HG03469 (cell line): ENCODE measurements around the gene TSPAN32.

ENCODE experiments used
- ATAC-seq: cut with Tn5 transposase; IDR thresholded peaks from one replicate; pipeline ENCODE4 v1.9.1; 2021; ENCODE audit warnings: mild to moderate bottlenecking, moderate library complexity, moderate number of reproducible peaks; ENCODE audit not compliant: unreplicated experiment

TSPAN32 gene

DNA sequence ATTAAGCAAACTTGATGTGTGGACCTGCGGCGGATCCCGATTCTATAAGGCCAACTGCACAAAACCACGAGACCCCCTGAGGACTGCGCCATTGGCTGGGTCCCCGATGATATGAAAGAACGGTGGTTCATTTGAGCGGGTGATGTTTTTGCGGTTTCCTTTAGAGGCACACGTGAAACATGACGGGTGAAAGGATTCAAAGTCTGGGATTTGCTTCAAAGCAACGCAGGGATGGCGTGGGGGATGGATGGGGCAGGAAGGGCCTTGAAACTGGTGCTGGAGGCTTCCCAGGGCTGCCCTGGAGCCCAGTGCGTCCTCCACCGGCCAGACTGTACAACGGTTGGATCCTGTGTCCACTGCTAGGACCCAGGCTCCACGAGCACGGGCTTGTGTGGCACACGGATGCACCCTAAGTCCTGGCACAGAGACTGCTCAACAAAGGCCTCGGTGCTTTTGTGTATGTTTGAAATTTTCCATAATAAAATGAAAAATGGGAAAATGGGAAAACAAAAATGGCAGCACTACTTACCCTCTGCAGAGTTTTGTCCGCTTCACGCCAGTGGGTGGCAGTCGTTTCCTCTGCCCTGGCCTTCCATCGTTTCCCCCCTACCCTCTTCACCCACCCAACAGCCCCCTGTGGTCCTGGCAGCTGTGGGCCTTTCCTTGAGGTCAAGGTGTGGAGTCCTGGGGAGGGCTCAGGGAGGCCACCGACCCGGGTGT lies 35.1 kb upstream of the TSPAN32 start:
- ATAC-seq: no peak

DNA sequence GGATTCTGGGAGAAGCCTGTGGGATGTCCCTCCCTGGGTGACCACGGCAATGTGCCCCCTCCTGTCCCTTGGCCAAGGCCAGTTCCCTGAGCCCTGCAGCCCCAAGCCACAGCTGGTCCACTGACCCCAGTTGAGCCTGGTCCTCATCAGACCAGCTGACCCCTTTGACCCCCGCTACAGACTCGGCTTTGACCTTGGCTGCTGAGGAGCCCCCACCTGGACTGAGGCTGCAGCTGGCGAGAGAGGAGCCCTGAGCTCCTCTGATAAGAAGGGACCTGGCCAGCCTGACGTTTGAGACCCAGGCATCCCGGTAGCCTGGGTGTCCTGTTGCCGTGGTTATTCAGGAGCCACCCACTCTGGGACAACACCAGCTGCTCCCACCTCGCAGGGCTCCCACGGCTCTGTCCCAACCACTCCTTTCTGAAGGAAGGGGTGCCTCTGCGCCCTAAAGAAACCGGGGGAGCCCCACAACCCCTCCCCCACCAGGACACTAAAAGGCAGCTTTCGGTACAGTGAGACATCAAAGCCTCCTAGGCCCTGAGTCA lies 34.4 kb upstream of the TSPAN32 start:
- no peak for ATAC-seq

DNA sequence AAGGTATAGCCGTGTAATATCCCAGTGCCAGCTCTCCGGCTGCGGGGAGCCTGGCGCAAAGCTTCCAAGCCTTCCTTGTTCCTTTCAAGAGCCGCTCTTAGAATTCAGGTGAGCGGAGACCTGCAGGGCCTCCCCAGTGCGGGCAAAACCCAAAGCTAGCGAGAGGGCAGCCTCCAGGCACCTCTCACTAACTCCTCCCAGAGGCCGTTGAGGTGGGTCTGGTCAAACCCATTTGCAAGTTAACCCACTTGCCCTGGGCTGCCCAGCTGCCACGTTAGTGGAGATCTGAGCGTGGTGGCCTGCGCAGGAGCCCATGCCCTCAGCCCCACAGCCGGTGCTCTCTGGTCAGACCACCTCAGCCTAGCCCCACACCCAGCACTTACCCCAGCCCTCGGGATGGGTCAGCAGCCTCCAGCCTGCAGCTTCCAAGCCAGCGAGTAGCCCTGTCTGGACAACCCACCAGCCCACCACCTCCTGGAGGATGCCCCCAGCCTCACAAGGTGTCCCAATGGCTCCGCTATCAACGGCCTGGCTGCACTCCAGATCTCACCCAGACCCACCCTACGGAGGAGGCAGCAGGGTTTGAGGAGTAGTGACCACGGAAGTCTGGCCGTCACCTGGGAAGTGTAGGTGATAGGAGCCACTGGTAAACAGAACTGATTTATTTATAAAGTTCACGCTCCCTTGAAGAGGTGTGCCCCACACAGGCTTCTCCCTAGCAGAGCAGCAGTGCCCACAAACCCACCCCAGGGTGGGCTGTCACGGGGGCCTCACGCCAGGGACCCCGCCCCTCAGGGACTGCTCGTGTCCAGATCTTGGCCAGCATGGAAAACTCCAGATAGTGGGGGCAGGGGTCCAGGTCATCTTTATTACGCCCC lies 33.7 kb upstream of the TSPAN32 start:
- no peak for ATAC-seq

DNA sequence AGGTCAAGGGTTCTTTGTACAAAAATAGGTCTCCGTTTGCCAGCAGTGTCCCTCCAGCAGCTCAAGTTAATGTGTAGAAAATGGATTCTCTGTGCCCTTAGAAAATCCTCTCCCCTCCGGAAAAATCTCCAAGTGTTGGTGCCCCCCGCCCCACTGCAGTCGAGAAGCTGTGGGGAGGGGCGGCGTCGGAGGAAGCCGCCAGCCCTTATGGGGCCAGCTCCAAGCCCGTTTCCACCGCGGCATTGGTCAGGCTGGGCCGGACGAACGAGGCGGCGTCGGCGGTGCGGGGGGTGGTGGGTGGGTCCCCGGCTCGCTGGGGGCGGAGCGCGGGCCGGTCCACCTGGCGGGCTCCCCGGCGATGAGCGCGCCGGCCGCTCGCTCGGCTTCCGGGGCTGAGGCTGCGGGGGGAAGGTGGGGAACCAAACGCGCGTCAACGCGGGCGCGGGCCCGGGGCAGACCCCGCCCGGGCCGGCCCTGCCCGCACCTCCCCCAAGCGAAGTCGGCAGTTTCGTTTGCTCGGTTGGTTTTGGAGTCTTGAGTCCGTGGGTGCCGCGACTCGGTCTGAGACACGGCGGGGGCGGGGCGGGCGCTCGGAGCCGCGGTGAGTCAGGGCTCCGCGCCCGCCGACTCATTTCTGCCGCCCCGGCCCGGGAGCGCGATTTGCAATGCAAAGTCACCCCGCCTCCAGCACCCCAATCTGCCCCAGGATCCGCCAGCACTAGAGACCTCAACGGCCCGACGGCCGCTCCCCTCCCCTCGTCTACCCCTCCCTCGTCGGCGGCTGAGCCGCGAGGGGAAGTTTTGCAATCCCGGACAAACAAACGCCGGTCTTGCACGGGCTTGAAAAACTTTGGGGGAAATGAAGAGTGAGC lies 32.8 kb upstream of the TSPAN32 start:
- ATAC-seq: no peak

DNA sequence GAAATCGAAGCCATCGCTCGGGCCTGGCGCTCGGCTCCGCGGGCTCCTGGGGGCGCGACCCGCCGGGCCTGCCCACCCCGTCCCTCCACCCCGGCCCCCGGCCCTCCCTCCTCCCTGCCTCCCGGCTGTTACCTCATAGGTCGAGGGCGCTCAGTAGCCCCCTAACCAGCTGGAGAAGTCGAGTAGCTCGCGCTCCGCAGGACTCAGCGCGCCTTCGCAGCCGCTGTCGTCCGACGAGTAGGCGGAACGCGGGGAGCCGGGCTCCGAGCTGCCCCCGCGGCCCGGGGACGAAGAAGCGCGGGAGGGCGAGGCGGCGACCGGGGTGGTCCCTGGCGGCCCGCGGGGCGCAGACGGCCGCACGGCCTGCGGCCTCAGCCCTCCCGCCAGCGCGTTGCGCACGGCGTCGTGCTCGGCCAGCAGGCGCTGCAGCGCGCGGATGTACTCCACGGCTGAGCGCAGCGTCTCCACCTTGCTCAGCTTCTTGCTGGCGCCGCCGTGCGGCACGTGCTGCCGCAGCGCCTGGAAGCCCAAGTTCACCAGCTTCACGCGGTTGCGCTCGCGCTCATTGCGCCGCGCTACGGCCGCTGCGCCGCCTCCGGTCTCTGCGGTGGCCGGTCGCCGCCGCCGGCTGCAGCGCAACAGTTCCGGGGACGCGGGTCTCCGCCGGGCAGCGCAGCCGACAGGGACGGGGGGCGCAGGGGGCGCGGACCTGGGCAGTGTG lies 32.1 kb upstream of the TSPAN32 start:
- no peak for ATAC-seq

DNA sequence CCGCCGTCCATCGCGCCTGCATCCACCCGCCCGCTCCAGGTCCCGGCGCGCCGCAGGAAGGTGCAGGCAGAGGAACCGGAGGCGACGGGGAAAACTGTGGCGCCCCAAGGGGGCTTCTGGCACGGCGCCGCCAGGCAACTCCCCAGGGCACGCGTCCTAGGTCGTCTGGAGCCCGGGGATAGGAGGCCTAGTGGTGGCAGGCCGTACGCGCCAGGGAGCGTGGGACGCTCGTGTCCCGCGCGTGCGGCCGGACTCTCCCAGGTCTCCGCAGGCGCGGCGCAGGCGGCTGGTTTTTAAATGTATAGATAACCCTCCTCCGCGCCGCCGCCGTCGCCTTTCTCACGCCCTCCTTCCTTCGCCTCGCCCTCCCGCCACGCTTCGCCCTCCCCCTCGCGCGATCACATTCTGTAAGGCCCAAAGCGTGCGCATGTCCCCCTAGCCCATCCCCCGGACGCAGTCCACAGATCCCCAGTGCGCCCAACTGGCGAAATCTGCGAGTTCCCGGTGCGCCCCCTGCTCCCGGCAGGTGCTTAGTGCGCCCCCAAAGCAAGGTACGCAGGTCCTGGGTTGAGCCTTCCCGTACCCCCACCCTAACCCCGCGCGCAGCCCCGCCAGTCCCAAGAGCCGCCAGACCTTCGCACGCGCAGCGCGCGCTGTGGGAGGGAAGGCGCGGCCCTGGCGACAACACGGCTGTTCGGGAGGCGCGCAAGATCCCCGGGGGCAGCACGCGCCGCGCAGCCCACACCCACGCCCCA lies 31.3 kb upstream of the TSPAN32 start, which contains the start of gene ASCL2:
TSS of gene ASCL2 (minus strand) at position 267 of the 755 bp plus-strand sequence. CDS start at position 11, 256 bp downstream.
- no peak for ATAC-seq

DNA sequence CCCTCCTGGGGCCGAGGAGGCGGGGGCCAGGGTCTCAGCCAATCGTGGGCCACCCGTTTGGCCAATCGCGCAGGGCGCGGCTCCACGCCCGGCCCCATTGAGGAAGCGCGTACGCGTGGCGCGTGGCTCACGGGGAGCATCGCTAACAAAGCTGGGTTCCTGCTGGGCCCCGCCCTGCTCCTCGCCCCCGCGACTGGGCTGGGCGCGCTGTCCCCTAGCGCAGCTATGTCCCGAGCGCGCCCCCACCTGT lies 30.8 kb upstream of the TSPAN32 start:
- ATAC-seq: no peak

DNA sequence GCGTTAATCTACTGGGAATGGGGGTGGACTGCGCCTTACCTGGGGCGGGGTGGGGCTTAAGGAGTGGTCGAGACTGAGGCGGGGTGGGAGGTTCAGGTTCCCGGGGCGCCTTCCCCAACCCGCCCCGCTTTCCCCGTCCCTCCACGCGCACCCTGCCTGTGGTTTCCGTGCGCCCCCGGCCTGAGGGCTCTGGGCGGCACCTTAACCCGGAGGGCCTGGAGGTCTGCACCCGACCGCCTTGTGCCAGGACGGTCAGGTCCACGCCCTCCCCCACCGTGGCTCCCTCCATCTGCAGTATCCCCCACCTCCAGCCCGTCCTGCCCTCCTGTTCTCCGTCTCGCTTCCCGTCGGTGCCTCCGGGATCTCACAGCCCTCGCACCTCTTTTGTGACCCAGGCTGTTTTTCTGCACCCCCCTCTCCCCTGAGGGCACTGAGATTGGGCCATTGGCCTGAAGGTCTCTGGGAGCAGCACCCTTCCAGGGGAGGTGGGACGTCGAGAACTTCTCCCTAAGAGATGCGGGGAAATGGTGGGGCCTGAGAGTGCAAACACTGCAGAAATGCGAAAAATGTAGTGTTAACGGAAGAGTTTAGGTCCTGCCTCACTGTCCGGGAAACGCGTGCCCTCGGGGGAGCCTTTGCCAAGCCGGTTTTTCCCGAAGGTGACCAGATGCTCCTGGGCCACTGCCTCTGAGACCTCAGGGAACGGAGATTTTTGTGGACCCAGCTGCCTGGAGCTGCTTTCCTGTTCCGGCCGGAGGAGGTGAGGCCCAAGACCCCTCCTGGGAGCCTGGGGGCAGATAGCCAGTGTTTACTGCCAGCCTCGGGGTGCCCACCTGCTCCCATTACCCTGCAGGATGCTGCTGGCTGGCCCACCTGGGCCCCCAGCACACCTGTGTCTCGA lies 30.2 kb upstream of the TSPAN32 start:
- no peak for ATAC-seq

DNA sequence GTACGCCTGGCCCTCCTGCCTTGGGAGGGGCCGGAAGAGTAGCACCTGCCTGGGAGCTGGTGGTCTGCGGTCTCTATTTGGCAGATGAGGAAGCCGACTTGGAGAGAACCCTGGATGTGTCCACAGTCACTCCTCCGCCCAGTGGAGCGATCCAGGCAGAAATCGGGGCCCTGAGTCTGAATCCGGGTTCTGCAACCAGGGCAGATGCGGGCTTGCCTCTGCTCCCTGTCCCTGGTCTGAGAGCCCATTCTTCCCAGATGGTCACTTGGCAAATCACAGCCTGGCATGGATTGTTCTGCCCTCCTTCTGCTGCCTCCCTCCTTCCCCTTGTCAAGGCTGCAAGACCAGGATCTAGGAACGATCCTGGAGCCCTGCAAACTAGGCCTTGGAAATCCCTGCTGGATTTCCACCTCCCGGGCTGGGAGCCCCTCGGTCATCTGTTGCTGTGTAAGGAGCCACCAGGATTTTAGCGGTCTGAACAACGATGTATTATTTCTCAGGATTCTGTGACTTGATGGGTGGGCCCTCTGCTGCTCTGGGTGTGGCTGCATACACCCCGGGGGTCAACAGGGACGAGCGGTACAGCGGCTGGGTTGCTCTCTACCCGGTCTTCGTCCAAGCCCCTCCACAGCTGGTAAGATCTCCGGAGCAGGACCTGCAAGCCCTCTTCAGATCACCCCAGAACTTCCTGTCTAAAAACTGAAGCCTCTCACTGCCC lies 29.4 kb upstream of the TSPAN32 start:
- no peak for ATAC-seq

DNA sequence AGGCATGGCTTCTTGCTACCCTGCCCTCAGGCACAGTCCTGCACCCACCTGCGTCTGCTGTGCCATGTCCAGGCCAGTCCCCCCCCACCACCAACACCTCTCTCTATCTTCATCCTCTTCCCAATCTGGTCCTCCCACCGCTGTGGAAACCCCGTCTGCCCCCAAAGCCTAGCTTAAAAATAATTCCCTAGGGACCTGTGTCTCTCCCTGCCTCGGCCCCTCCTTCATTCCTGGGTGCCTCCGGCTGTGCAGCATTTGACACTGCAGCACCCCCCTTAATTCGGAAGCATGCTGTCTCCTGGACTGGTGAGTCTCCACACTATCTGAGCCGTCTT lies 28.9 kb upstream of the TSPAN32 start:
- no peak for ATAC-seq

DNA sequence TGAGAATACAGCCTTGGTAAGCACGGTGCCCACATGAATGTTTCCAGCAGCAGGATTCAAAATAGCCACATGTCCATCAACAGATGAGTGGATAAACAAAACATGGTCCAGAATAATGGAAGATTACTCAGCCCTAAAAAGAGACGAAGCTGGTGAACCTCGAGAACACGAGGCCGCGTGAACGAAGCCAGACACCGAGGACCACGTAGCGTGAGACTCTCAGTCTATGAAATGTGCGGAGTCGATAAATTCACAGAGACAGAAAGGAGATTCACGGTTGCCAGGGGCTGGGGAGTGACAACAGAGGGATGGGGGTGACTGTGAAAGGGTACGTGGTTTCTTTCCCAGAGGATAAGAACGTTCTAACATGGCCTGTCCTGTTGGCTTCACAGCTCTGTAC lies 28.5 kb upstream of the TSPAN32 start:
- ATAC-seq: no peak

DNA sequence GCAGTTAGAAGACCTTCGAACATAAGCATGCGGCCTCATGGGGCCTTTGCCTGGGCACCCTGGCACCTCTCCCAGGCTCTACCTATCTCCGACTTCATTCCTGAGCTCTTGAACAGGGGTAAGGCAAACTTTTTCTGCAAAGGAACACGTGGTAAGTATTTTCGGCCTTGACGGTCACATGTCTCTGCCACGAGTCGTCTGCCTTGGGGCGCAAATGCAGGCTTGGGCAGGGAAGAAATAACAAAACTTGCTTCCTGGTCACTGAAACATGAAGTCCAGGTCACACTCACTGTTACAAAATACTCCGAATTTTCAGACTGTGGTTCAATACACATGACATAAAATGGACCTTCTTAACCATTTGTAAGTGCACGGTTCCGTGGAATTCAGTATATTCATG lies 28.0 kb upstream of the TSPAN32 start:
- ATAC-seq: no peak

DNA sequence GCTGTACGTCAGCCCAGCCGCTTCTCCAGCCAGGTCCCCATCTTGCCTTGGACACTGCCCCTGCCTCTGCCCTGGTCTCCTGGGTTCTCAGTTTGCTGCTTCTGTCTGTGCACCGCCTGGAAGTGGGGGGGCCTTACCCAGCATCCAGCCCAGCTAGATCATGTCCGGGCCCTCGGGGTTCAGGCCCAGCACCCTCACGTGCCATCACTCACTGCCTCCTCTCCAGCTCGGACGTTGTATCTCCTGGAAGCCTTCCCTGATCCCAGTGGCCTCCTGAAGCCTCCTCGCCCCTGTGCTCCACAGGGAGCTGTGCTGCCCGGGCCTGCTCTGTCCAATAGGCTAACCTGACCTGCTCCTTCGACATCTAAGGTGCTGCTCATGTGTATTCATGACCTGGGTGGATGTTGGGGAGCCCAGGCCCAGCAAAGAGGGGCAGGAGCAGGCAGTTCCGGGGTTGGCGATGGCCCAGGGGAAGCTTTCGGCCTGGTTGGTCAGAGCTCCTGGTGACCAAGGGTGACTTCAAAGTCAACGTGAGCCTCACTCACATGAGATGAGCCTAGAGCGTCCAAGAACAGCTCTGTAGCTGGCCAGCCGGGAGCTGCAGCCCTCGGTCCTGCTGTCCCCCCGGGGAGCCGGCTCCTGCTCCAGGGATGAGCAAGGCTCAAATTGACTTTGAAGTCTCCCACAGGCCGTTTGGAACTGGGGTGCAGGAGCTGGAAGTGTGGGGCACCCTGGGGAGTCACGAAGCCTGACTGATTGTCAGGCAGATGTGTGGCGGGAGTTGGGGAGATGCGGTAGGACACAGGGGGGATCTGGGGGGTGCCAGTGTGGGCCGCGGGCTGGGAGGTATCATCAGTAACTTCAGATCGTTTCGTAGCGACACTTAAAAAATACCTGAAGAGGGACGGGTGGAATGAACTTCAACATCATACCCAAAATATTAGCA lies 26.2 kb upstream of the TSPAN32 start:
- ATAC-seq: no peak

DNA sequence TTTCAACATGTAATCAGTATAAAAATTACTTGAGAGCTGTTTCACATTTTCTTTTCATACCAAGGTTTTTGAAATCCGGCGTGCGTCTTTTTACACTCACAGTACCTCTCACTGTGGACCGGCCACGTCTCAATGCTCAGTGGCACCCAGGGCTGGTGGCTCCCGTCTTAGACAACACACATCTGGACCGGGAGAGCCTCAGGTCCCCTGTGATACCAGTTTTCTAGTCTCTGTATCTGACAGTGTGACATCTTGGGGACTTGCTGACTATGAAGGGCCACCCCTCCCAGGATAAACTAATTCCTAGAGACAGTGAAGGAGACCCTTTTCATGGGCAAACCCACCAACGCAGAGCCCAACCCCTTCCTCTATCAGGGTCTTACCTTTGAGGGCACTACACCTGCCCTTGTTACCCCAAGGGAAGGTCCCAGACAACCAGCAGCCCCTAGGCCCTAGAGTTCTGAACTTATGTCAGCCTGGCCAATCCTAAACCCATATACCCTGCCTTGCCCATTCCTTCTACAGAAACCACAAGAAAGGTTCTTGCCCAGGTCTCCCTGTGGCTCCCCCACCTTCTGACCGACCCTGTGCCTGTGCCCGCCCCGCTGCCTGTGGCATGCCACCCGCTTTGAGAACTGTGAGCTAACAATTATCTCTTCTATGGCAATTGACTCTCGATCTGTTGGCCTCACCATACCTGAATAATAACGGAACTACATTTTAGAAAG lies 25.4 kb upstream of the TSPAN32 start:
- ATAC-seq: no peak

DNA sequence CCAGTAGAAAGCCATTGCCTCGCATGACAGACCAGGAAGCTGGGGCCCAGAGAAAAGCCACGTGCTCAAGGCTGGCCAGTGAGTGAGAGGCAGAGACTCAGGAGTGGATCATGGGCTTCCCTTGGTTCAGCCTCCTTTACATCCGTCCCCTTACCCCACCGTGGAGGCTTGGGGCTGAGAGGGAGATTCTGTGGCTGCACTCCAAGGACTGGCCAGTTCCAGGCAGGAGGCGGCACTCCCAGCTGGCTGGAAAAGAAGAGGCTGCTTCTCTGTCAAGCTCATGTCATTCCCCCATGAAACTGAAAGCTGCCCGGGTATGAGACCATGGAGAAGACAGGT lies 24.8 kb upstream of the TSPAN32 start:
- no peak for ATAC-seq

DNA sequence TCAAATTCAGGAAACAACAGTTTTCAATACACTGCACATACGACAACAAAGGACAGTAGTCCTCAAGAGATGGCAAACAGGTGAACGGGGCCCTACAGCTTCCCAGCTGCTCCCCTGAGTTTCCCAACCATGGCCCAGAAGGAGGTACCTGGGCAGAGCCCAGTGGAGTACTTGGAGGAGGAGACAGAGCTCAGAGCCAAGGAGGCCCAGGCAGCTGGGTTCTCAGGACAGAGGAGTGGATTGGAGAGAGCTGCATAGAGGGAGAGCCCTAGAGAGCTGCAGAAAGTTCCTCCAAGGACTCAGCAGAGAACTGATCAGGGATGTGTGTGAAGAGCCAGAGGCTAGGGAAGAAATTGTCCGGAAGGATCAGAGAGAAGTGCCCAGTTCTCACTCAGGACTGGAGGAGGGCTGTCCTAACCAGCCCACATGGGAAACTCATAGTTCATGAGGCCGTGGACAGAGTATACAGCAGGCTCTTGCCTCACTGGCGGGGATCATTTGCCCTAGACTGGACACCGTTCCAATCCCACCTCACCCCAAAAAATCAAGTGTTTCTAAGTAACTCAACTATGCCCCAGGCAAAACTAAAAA lies 23.8 kb upstream of the TSPAN32 start:
- no peak for ATAC-seq
